ENCODE data around the gene FARS2. TPM values are rescaled to one million over a fixed set of nuclear protein-coding genes. Genes with fewer than 3 reads are reported as not detected.

FARS2 gene
- total and polyA plus RNA-seq, 4 donors = 9.2 to 31.4 (median 19.4) TPM

DNA sequence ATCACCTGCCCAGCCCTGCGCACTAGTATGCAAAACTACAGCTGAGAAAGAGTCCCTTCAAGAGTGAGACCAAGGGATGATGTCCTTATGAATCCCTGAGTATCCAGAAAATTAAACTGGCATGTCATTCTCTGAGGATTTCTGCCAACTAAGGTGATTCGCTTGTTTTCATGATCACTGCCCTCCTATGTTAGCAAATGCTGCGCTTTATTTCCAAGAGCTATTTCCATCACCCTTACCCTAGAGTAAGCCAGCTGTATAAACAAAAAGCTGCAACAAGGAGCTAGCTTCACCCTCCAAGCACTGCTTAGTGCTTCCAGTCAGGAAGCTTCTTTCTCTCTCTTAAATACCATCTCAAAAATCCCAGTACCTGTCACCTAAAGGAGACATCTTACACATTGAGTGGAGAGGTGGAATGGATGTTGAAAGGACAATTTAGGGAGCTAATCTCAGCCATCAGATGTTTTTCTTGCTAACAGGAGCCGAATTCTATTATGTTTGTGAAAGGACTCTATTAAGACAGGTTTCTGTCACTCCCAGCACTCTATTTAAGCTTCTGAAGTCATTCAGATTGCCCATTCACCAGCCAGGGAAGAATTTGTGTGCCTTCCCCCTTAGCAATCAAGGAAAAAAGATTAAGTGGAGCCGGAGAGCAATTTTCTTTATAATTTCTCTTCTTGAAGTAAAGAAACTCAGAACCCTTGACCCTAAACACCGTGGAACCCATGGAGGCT lies 423.2 kb downstream of the FARS2 start:
- Histone ChIP-seq H3K36me3 (ENCODE audit: control insufficient read depth in 4 of 4, insufficient read depth in 4 of 4, low read length in 4 of 4) (no peaks in the 10 kb centered on the region), H3K9me3 (ENCODE audit: control insufficient read depth in 4 of 4, insufficient read depth in 3 of 4, low read length in 3 of 4) (peaks cover 0 to 1% (median 0%) of the 10 kb centered on the region in 4 donors), H3K9ac (ENCODE audit: insufficient read depth in 1 of 2, low read length in 2 of 2) (no peak overlapping the region), H3K4me1 (ENCODE audit: control insufficient read depth in 5 of 5, insufficient read depth in 5 of 5, low read length in 5 of 5) (no peaks in the 10 kb centered on the region), H3K4me3 (no peak overlapping the region), H3K27me3 (ENCODE audit: control insufficient read depth in 3 of 3, insufficient read depth in 3 of 3, low read length in 2 of 3) (no peaks in the 10 kb centered on the region), H3K27ac (ENCODE audit: low read depth in 1 of 2, low read length in 1 of 2) (no peak overlapping the region)
- ATAC-seq (ENCODE audit: insufficient read depth, low FRiP score) = no peak
- TF ChIP-seq, protein P1, sequence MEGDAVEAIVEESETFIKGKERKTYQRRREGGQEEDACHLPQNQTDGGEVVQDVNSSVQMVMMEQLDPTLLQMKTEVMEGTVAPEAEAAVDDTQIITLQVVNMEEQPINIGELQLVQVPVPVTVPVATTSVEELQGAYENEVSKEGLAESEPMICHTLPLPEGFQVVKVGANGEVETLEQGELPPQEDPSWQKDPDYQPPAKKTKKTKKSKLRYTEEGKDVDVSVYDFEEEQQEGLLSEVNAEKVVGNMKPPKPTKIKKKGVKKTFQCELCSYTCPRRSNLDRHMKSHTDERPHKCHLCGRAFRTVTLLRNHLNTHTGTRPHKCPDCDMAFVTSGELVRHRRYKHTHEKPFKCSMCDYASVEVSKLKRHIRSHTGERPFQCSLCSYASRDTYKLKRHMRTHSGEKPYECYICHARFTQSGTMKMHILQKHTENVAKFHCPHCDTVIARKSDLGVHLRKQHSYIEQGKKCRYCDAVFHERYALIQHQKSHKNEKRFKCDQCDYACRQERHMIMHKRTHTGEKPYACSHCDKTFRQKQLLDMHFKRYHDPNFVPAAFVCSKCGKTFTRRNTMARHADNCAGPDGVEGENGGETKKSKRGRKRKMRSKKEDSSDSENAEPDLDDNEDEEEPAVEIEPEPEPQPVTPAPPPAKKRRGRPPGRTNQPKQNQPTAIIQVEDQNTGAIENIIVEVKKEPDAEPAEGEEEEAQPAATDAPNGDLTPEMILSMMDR (IDR thresholded peaks at IDR 0.05; ENCODE audit: control extremely low read depth, extremely low read depth) = no peak
- DNase-seq = no peak
- 89 to 92% methylated on average over 6 of the region's 6 CpGs for WGBS, 2 donors

DNA sequence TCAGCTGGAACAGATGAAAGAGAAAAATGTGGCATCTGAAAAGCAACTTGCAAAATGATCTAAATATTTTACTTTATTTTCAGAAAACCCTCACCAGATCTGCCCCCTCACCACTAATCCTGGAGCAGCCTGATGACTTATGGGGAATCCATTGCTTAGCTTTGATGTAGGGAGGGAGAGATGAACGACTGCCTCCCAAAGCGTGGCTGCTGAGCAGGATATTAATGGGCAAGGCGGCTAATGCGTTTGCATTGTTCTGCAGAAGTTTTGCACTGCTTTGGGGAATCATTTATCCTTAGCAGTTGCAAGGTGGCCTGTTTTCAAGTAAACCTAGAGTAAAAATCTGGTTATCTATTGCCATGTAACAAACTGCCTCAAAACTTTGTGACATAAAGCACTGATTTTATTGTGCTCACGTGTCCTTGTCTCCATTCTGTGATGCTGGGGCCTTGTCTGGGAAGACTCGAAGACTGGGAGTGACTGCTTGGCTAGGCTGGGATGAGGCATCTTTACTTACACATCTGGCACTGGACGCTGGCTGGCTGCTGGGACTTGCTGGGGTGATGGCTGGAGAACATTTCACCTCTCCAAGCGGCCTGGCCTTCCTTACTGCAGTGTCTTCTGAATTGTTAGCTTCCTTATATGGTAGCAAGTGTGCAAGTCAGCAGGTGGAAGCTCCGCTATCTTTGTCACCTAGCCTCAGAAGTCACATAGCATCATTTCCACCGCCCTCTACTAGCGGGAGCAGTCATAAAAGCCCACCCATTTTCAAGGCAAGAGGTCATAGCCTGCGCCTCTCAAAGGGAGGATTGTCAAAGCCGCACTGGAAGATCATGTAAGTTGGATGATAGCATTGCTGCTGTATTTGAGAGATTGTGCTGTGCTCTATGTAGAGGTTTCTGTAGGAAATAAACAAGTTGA lies 432.2 kb downstream of the FARS2 start:
- H3K4me1 ChIP-seq (ENCODE audit: control insufficient read depth in 5 of 5, insufficient read depth in 5 of 5, low read length in 5 of 5) = peaks cover 0 to 1% (median 0%) of the 10 kb centered on the region in 5 donors
- H3K9me3 ChIP-seq (ENCODE audit: control insufficient read depth in 4 of 4, insufficient read depth in 3 of 4, low read length in 3 of 4) = peaks cover 0 to 4% (median 0%) of the 10 kb centered on the region in 4 donors
- 95 to 96% methylated on average over 13 of the region's 13 CpGs for WGBS, 2 donors
- H3K27ac ChIP-seq (ENCODE audit: low read depth in 1 of 2, low read length in 1 of 2) = no peak overlapping the region
- no peak overlapping the region for H3K9ac ChIP-seq (ENCODE audit: insufficient read depth in 1 of 2, low read length in 2 of 2)
- DNase-seq = no peak
- TF ChIP-seq, protein P1 (IDR thresholded peaks at IDR 0.05; ENCODE audit: control extremely low read depth, extremely low read depth) = no peak
- no peak overlapping the region for H3K4me3 ChIP-seq
- no peak for ATAC-seq (ENCODE audit: insufficient read depth, low FRiP score)
- H3K27me3 ChIP-seq (ENCODE audit: control insufficient read depth in 3 of 3, insufficient read depth in 3 of 3, low read length in 2 of 3) = no peaks in the 10 kb centered on the region
- H3K36me3 ChIP-seq (ENCODE audit: control insufficient read depth in 4 of 4, insufficient read depth in 4 of 4, low read length in 4 of 4) = no peaks in the 10 kb centered on the region

DNA sequence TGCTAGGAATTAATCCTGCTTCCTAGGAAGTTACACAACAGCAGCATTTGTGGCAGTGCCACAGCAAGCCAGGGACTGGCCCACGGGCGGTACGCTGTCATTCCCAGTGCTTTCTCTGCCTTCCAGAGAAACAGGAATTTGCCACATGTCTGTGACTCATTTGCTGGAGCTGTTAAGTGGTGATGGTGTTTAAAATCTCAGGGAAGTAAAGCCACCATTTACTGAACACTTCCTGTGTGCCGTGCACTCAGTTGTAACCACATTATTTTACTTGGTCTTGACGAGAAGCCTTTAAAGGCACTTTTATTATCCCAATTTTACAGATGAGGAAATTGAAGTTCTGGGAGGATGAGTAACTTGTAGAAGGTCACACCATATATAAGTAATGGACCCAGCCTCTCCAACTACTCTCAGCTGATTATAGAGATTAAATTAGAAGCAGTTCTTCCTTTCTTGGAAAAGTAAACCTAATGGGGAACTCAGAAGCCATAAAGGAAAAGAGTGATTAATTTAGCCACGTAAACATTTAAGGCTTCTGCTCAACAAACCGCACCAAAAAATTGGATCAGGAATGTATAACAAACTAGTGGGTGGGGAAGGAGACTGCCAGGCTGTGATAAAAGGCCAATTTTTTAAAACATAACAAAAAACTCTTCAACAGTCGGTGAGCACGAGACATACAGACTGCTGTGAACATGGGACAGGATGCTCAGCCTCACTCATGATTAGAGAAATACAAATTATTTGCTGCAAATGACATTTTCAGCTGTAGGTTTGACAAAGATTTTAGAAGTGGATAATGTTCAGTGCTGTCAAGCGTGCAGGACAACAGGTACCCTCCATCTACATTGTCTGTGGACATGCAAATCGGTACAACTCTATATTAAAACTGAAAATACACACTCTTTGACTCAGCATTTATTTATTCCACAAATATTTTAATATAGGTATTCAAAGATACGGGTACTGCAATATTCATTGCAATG lies 434.2 kb downstream of the FARS2 start:
- TF ChIP-seq, protein P1 (IDR thresholded peaks at IDR 0.05; ENCODE audit: control extremely low read depth, extremely low read depth) = no peak
- DNase-seq (no peak), ATAC-seq (ENCODE audit: insufficient read depth, low FRiP score) (no peak)
- Histone ChIP-seq H3K9ac (ENCODE audit: insufficient read depth in 1 of 2, low read length in 2 of 2) (no peak overlapping the region), H3K27me3 (ENCODE audit: control insufficient read depth in 3 of 3, insufficient read depth in 3 of 3, low read length in 2 of 3) (no peaks in the 10 kb centered on the region), H3K4me1 (ENCODE audit: control insufficient read depth in 5 of 5, insufficient read depth in 5 of 5, low read length in 5 of 5) (peaks cover 0 to 1% (median 0%) of the 10 kb centered on the region in 5 donors), H3K36me3 (ENCODE audit: control insufficient read depth in 4 of 4, insufficient read depth in 4 of 4, low read length in 4 of 4) (no peaks in the 10 kb centered on the region), H3K27ac (ENCODE audit: low read depth in 1 of 2, low read length in 1 of 2) (peak overlapping the region in 1 of 2 donors; percentile 40), H3K9me3 (ENCODE audit: control insufficient read depth in 4 of 4, insufficient read depth in 3 of 4, low read length in 3 of 4) (peaks cover 0 to 4% (median 0%) of the 10 kb centered on the region in 4 donors), H3K4me3 (no peak overlapping the region)
- WGBS, 2 donors = 47 to 57% methylated on average over 12 of the region's 12 CpGs
